Right lobe of liver (tissue), 6 donors: Measurements from ENCODE around the gene NKX6-1. TPM values are rescaled to one million over a fixed set of nuclear protein-coding genes. Genes with fewer than 3 reads are reported as not detected.

Experiments used
- ATAC-seq, 4 donors: fragments of 200-7000 bp; cut with Tn5 transposase; one replicate each; pipeline ENCODE4 v1.9.1; 2020; ENCODE audit warnings: mild to moderate bottlenecking in 4 of 4, moderate library complexity in 4 of 4
- DNase-seq, 3 donors: peaks; one replicate each; pipeline ENCODE4 v3.0.0-alpha.2; 2020
- H3K27ac ChIP-seq, 3 donors: fragments of 200-600 bp; one replicate each; pipeline ENCODE4 v1.8.0; 2022
- H3K27me3 ChIP-seq, 2 donors: fragments of 200-600 bp; one replicate each; pipeline ENCODE4 v1.8.0; 2022
- H3K36me3 ChIP-seq, 4 donors: fragments of 200-600 bp; sonication (generic) in 1 of 4; one replicate each; pipeline versions ENCODE4 v1.5.1 to v1.8.0; 2017 to 2022; ENCODE audit warnings: control low read depth in 1 of 4
- H3K4me1 ChIP-seq, 4 donors: fragments of 200-600 bp; sonication (generic) in 1 of 4; one replicate each; pipeline versions ENCODE4 v1.5.1 to v1.8.0; 2017 to 2022; ENCODE audit warnings: control low read depth in 1 of 4
- H3K4me3 ChIP-seq, 3 donors: fragments of 200-600 bp; one replicate each; pipeline ENCODE4 v1.8.0; 2022
- H3K9me3 ChIP-seq, 4 donors: fragments of 200-600 bp; sonication (generic) in 1 of 4; one replicate each; pipeline versions ENCODE4 v1.5.1 to v1.8.0; 2017 to 2022; ENCODE audit warnings: control low read depth in 1 of 4
- POLR2A ChIP-seq: fragments of 450-650 bp; IDR thresholded peaks from one replicate; pipeline ENCODE4 v1.6.1; 2017; ENCODE audit warnings: antibody characterized with exemption, mild to moderate bottlenecking
- WGBS: methylation state at CpG from one replicate; pipeline ENCODE4 v1.1.6; 2018; ENCODE audit warnings: low coverage, low lambda C conversion rate; ENCODE audit not compliant: insufficient coverage; ENCODE audit errors: missing lambda C conversion rate; 5-methylcytosine and 5-hydroxymethylcytosine counted together
- intact Hi-C, 2 donors: fragments of 100-400 bp; cut with DNase I; formaldehyde crosslinking; loops; one replicate each; pipeline versions ENCODE4 v1.11.2 to v1.14.1; 2022
- total RNA-seq, 6 experiments: library from RNA; depleted of rRNA in 2 of 6; stranded (reverse); fragments of >200 nt in 2 of 6; fragmentation: NEBNext Ultra II Directional in 3 of 6; extraction: Animal tissue kit (Norgen Biotek cat#: 25700) in 3 of 6; gene quantifications; one replicate each; pipeline versions ENCODE4 v1.1.0 to v1.2.4, GENCODE V29; 2016 to 2023
- TF ChIP-seq, protein P1 (sequence below), 4 donors: fragments of 200-600 bp in 3 of 4; fragments of 450-650 bp in 1 of 4; IDR thresholded peaks; one replicate each; pipeline versions ENCODE4 v1.5.1 to v1.8.0; 2016 to 2022; ENCODE audit warnings: antibody characterized with exemption in 4 of 4, mild to moderate bottlenecking in 2 of 4
- donor health status: DM: no; HTN: yes; CAD: no.
- donor health status: DM: no; HTN: no; CAD: no.
- donor health status: DM: no; HTN: no; CAD: no.
- donor health status: DM: no; HTN: yes; CAD: no.
- donor health status: DM: no; HTN: yes; CAD: no.

Gene NKX6-1
- total RNA-seq, 6 experiments from 2014 or later: not detected

DNA sequence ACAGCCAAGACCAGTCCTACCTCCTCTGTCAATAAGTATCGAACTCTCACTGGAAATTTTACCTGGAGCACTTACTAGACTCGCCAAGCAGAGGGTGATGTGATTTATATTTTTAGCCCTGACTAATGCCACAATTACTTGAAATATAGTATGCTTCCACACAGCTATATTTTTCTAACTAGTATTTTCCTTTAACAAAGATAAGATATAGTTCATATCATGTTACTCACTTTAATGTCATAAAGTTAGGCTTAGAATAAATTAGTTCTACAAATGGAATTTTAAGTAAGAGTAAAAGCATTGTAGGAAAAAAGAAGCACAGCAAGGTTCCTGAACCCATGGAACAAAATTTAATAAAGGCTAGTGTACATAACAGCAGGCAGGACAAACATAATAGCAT, 16.0 kb upstream of the NKX6-1 start:
- intact Hi-C loops: no loop called here
- WGBS: 61% methylated on average over 2 of the region's 2 CpGs
- no peak overlapping the region for H3K4me3 ChIP-seq
- DNase-seq (no peak), ATAC-seq (no peak)
- peaks cover 0 to 7% of the 10 kb centered on the region in 2 donors for H3K27me3 ChIP-seq
- no peak overlapping the region for H3K27ac ChIP-seq
- no peaks in the 10 kb centered on the region for H3K9me3 ChIP-seq
- TF ChIP-seq POLR2A: no peak
- TF ChIP-seq, protein P1, sequence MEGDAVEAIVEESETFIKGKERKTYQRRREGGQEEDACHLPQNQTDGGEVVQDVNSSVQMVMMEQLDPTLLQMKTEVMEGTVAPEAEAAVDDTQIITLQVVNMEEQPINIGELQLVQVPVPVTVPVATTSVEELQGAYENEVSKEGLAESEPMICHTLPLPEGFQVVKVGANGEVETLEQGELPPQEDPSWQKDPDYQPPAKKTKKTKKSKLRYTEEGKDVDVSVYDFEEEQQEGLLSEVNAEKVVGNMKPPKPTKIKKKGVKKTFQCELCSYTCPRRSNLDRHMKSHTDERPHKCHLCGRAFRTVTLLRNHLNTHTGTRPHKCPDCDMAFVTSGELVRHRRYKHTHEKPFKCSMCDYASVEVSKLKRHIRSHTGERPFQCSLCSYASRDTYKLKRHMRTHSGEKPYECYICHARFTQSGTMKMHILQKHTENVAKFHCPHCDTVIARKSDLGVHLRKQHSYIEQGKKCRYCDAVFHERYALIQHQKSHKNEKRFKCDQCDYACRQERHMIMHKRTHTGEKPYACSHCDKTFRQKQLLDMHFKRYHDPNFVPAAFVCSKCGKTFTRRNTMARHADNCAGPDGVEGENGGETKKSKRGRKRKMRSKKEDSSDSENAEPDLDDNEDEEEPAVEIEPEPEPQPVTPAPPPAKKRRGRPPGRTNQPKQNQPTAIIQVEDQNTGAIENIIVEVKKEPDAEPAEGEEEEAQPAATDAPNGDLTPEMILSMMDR (IDR thresholded peaks at IDR 0.05): no peak
- no peaks in the 10 kb centered on the region for H3K36me3 ChIP-seq
- no peaks in the 10 kb centered on the region for H3K4me1 ChIP-seq

DNA sequence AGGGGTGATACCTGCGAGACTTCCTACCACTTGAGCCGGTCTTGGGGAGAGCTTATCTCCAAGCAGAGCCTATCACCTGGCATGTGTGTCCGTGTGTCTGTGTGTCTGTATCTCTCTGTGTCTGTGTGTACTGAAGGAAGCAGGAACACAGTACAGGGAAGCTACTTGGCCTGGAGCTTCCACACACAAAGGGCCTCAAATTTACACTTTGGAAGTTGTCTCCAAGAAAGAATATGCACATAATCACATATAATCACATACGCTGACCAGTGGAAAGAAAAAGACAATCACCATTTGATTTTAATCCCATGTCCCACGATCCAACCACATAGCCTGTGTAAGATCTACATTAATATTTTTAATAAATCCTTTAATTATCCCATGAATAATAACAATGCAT, 13.2 kb upstream of the NKX6-1 start:
- TF ChIP-seq, protein P1 (IDR thresholded peaks at IDR 0.05): no peak
- no peak for TF ChIP-seq POLR2A
- no peaks in the 10 kb centered on the region for H3K9me3 ChIP-seq
- H3K4me3 ChIP-seq: no peak overlapping the region
- H3K27ac ChIP-seq: no peak overlapping the region
- ATAC-seq (no peak), DNase-seq (no peak)
- intact Hi-C loops: no loop called here
- no peaks in the 10 kb centered on the region for H3K36me3 ChIP-seq
- H3K27me3 ChIP-seq: peaks cover 0 to 7% of the 10 kb centered on the region in 2 donors
- no peaks in the 10 kb centered on the region for H3K4me1 ChIP-seq
- 60% methylated on average over 5 of the region's 5 CpGs for WGBS

DNA sequence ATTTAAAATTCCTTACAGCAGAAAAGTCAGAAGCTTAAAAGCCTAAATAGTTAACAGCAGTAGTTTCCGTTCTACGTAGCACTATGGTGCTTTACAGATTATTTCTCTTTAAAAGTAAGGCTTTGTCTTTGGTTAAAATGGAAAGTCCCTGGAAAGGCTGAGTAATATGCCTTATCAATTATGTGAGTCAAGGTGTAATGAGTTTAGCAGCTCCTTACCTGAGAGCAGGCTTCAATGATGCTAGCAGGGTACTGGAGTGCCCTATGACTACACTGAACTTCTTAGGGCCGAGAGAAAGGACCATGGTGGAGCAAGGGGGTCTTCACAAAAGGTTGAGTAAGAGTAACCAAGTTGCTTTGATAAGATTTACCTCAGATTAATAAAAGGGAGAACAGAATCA, 12.6 kb upstream of the NKX6-1 start:
- WGBS: 52% methylated on average over 3 of the region's 3 CpGs

DNA sequence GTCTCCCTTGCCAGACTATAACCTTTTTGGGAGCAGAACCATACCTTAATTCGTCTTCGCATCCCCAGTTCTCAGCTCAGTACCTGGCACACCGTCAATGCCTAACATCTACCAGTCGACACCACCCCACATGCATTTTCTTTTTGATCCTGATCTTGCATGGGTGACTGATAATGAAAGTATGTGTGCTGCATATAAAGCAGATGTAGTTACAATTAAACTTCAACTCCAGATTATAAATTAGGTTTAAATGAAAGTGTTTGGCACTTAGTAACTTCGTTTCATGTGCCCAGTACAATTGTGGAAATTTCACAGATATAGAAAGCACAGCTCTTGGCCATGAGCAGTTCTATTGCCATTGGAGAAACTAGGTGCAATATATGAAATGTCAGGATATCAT, 8.8 kb upstream of the NKX6-1 start:
- Histone ChIP-seq H3K27me3 (peaks cover 14 to 24% of the 10 kb centered on the region in 2 donors), H3K4me1 (no peaks in the 10 kb centered on the region), H3K27ac (no peak overlapping the region), H3K4me3 (no peak overlapping the region), H3K36me3 (no peaks in the 10 kb centered on the region), H3K9me3 (no peaks in the 10 kb centered on the region)
- WGBS: 48% methylated on average over 5 of the region's 5 CpGs
- ATAC-seq: no peak
- TF ChIP-seq, protein P1 (IDR thresholded peaks at IDR 0.05): no peak
- no peak for TF ChIP-seq POLR2A
- DNase-seq: no peak
- intact Hi-C loops: no loop called here

More for the DNA sequence above, 12.6 kb upstream of the NKX6-1 start:
- H3K4me3 ChIP-seq: no peak overlapping the region
- H3K27ac ChIP-seq: no peak overlapping the region
- no peaks in the 10 kb centered on the region for H3K36me3 ChIP-seq
- intact Hi-C loops: no loop called here
- TF ChIP-seq, protein P1 (IDR thresholded peaks at IDR 0.05): no peak
- TF ChIP-seq POLR2A: no peak
- peaks cover 0 to 9% of the 10 kb centered on the region in 2 donors for H3K27me3 ChIP-seq
- no peak for ATAC-seq
- no peaks in the 10 kb centered on the region for H3K9me3 ChIP-seq
- no peaks in the 10 kb centered on the region for H3K4me1 ChIP-seq
- DNase-seq: no peak

DNA sequence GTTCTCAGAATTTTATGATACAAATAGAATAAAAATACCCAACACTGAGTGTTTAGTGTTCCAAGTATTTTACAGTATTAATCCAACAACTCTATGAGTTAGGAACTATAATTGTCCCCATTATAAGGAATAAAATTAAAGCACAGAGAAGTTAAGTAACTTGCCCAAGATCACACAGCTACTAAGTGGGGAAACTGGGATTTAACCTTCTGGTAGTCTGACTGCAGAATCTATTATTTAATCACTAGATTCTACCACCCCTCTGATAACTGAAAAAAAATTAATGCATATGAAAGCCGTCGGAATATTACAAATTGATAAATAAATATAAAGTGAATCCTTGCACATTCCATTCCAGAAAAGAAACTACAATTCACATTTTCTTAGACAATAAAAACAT, 5.7 kb upstream of the NKX6-1 start:
- no peaks in the 10 kb centered on the region for H3K4me1 ChIP-seq
- TF ChIP-seq POLR2A: no peak
- TF ChIP-seq, protein P1 (IDR thresholded peaks at IDR 0.05): no peak
- peaks cover 34 to 43% of the 10 kb centered on the region in 2 donors for H3K27me3 ChIP-seq
- no peak for DNase-seq
- no peaks in the 10 kb centered on the region for H3K9me3 ChIP-seq
- no peaks in the 10 kb centered on the region for H3K36me3 ChIP-seq
- no peak for ATAC-seq
- no peak overlapping the region for H3K27ac ChIP-seq
- intact Hi-C loops: no loop called here
- H3K4me3 ChIP-seq: no peak overlapping the region
- 67% methylated on average over 2 of the region's 2 CpGs for WGBS
